Measurements from ENCODE around the gene VASN.

Gene VASN

GRCh38 chr16:4372578-4373355, 1.1 kb downstream of the VASN start:
- DNase-seq (ENCODE audit: low read depth), result no peak

- DNase-seq (ENCODE audit: low read depth), result no peak
These were observed 1.8 kb downstream of the VASN start for GRCh38 chr16:4373356-4373908.

GRCh38 chr16:4373909-4374742, 2.5 kb downstream of the VASN start:
- no peak for DNase-seq (ENCODE audit: low read depth)

- DNase-seq (ENCODE audit: low read depth), result no peak
These were observed 4.1 kb downstream of the VASN start for GRCh38 chr16:4375717-4376116.

- no peak for DNase-seq (ENCODE audit: low read depth)
These were observed 4.7 kb downstream of the VASN start for GRCh38 chr16:4376126-4376892.

- DNase-seq (ENCODE audit: low read depth), result no peak
These were observed 5.4 kb downstream of the VASN start for GRCh38 chr16:4376893-4377572.

GRCh38 chr16:4377573-4378154, 6.0 kb downstream of the VASN start:
- no peak for DNase-seq (ENCODE audit: low read depth)

- DNase-seq (ENCODE audit: low read depth), result no peak
These were observed 6.6 kb downstream of the VASN start for GRCh38 chr16:4378161-4378666.

- DNase-seq (ENCODE audit: low read depth), result no peak
These were observed 7.5 kb downstream of the VASN start for GRCh38 chr16:4378999-4379690.

GRCh38 chr16:4380119-4381063, 8.7 kb downstream of the VASN start:
- no peak for DNase-seq (ENCODE audit: low read depth)

GRCh38 chr16:4381072-4381934, 9.7 kb downstream of the VASN start:
- no peak for DNase-seq (ENCODE audit: low read depth)

GRCh38 chr16:4381935-4382794, 10.5 kb downstream of the VASN start:
- no peak for DNase-seq (ENCODE audit: low read depth)

- DNase-seq (ENCODE audit: low read depth), result no peak
These were observed 11.2 kb downstream of the VASN start for GRCh38 chr16:4382795-4383357.

- DNase-seq (ENCODE audit: low read depth), result no peak
These were observed 12.2 kb downstream of the VASN start for GRCh38 chr16:4383591-4384444.

GRCh38 chr16:4384509-4384942, 12.9 kb downstream of the VASN start:
- DNase-seq (ENCODE audit: low read depth), result no peak

All from activated T-helper 1 cell treated with Interleukin-2 at 50 U/mL for 16 hours (primary cell).